ENCODE measurements around the gene PCDHGA2.

PCDHGA2 gene

DNA sequence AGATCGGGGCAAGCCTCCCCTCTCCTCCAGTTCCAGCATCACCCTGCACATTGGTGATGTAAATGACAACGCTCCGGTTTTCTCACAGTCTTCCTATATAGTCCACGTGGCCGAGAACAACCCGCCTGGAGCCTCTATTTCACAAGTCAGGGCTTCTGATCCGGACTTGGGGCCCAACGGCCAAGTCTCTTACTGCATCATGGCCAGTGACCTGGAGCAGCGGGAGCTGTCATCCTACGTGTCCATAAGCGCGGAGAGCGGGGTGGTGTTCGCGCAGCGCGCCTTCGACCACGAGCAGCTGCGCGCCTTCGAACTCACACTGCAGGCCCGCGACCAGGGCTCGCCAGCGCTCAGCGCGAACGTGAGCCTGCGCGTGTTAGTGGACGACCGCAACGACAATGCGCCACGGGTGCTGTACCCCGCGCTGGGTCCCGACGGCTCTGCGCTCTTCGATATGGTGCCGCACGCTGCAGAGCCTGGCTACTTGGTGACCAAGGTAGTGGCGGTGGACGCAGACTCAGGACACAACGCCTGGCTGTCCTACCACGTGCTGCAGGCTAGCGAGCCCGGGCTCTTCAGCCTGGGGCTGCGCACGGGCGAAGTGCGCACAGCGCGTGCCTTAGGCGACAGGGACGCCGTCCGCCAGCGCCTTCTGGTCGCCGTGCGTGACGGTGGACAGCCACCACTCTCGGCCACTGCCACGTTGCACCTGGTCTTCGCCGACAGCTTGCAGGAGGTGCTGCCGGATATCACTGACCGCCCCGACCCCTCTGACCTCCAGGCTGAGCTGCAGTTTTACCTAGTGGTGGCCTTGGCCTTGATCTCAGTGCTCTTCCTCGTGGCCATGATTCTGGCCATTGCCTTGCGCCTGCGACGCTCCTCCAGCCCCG is 50.8 kb downstream of the PCDHGA2 start:
- TF ChIP-seq GATA2 (IDR thresholded peaks at IDR 0.05; ENCODE audit: low read depth, low read length) (no peak), GATA3 (IDR thresholded peaks at IDR 0.05; ENCODE audit: low read depth, low read length) (no peak)

GRCh38 chr5:141392429-141393198 is 54.1 kb downstream of the PCDHGA2 start, which contains the start of gene PCDHGA8:
Gene PCDHGA8, plus strand, starts transcription at chr5:141392633. Its CDS starts 181 bp downstream, at chr5:141392814.
- TF ChIP-seq GATA3 (IDR thresholded peaks at IDR 0.05; ENCODE audit: low read depth, low read length) (no peak), GATA2 (IDR thresholded peaks at IDR 0.05; ENCODE audit: low read depth, low read length) (no peak)

Measured in SH-SY5Y (cell line).